Activated CD4-positive, alpha-beta T cell treated with anti-CD3 and anti-CD28 coated beads, Interleukin-2, amount 50 U/mL, for 16 hours (primary cell): ENCODE results near the gene PLXNA2.
A peak's percentile ranks its signal among the peaks of the same experiment; 100 is the strongest.

Experiments used
- DNase-seq: peaks from one replicate; pipeline ENCODE4 v3.0.0-alpha.2; 2020

Gene PLXNA2

DNA sequence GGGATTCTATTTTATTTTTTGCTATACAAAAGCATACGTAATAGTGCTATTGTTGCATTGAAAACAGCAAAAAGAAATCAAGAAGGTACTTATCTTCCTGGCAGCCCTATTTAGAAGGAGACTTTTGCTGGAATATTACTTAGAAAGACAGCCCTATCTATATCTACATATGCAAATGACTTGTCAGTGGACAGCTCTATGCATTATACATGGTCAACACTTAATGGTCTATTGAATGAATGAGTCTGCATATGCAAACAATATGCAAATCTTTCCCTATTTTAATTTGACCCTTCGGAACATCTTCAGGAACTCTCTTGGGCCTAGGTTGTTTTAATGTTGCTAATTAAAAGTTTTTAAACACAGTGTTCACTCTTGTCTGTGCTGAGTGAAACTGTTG lies 110.8 kb downstream of the PLXNA2 start:
- no peak for DNase-seq

DNA sequence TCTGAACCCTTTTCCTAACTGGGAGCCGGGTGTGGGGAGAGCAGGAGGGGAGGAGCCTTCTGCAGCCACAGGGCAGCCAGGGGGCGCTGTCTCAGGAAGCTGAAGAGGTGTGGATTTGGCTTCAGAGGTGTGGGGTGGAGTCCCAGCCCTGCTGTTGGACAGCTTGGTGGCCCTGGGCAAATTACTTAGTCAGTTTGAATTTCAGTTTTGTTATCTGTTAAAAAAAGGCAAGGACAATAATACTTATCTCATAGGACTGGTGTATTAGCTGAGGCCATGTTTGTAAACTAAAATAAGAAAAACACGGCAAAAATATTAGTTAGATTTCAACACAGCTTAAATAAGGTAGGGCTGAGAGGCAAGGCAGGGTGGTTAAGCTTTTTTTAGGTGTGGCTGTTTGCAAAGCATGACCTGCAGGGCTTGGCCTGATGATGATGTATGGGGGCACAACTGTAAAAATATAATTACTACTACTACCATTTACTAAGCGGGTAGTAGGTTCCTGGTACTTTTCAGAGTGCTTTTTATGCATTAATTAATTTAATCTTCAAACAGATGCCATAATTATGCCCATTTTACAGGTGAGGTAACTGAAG lies 111.8 kb downstream of the PLXNA2 start:
- peak; percentile 63 for DNase-seq

DNA sequence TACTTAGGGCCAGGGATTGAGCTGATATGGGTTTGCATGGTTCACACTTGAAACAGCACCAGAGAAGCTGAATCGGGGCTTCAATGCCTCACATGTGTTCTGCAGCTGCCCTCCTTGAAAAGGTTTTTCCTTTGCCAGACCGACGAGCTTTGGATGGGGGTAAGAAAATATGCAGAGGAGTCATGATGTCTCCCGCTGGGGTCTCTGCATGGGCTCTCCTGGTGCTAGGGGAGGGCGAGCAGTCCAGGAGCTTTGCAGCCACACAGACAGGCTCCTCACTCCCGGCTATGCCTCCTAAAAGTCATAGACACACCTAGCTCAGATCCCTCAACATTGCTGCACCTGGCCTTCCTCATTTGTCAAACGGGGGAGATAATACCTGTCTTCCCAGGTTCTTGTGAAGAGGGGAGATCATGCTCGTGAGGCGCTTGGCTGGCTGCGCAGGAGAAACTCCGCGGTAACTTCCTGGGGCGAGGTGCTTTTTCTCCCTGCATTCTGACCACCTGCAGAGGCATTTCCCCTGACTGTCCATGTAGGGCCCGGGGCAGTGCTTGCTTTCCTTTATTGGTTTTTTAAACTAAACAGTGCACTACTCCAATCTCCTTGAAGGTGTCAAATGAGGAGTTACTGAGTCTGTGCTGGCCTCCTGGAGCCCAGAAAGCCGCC lies 112.4 kb downstream of the PLXNA2 start:
- no peak for DNase-seq

DNA sequence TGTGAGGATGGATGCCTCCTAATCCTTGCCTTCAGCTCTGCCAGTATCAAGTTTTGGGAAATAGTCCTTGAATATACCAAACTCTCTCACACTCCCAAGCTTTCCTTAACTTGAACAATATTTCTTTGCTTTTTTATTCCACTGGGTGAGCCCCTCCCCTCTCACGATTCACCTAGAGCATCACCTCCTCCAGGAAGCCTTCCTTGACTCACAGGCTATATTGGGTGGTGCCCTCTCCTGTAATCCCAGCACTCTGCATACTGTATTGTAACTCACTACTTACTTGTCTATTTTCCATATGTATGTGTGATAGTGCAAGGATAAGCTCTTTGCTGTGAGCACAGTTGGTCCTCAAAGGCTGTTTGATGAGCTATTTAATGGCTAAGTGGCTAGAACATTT lies 114.7 kb downstream of the PLXNA2 start:
- DNase-seq, result no peak

DNA sequence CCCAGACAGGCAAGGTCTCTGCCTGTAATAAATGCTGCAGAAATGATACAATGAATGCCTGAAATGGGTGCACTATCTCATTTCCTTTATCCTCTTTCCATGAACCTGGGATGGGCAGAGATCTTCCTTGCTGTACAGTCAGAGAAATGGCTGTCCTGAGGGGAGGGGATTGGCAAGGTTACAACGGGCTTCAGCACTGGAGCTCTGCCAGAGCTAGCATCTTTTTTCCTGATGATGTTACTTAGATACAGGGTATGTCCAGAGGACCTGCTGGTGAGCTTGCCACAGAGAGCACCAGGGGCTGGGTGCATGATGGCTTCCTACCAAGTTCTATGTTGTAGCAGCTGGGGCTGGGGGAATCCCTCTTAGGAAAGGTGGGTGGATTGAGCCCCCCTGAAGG lies 115.1 kb downstream of the PLXNA2 start:
- no peak for DNase-seq

DNA sequence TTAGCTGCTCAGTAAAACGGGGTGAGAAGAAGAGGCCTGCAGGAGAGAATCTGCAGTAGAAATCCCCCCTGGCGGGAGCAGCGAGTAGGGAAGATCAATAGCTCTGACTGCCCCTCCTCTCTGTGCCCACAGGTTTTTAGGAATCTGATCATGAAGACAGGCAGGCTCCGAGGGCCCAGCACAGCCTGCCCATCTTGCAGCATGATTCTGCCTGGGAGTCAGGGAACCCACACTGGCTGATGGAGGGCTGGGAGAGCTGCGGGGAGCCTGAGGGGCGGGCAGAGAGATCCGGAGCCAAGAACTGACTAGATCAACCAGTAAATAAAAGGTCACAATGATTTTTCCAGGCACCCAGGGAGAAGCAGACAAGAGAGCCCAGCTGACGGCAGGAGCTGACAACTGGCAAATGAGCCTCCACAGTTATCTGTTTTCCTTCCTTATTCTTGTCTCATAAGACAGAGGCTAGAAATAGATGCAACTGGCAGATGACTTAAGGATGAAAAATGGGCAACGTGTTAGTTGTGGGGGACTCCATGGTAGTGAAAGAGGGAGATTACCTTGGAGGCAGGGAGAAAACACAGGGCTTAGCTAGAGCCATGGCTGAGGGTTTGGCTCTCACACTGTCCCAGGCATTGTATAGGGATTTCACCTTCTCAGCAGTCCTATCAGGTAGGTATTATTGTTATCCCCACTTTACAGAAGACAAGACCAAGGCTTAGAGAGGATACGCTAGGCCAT lies 116.2 kb downstream of the PLXNA2 start:
- DNase-seq, result no peak

DNA sequence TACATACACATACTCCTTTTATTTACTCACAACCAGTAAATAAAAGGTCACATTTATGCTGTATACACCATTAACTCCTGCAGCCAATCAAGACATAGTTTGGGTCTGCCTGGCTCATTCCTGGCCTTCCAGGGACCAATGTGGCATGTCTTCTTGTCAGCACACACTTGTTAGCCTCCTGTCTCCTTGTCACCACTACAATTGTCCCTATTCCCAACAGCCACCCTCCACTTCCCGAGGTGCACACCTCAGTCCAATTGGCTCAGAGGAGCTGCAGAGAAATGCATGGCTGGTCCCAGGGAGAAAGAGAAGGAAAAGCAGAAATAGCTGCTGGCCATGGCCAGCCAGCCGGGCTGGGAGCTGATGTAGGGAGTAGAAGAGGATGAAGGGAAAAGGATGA lies 116.9 kb downstream of the PLXNA2 start:
- no peak for DNase-seq

DNA sequence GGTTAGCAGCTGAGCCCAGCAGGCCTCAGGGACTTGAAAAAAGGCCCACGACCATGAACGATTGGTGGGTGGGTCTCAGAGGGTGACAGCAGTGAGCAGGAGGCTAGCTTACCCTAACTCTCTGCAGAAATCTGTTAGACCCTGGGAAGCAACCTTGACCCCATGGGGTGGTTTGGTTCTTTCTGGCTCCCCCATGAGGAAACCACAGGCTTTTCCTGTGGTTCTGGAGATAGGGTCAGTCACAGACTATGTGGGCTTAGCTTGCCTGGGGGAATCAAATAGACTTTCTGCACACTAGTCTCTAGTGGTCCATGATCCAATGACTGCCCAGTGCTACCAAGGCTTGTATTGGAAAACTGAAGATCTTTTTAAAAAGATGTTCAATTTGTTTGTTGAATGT lies 118.1 kb downstream of the PLXNA2 start:
- DNase-seq, result no peak

DNA sequence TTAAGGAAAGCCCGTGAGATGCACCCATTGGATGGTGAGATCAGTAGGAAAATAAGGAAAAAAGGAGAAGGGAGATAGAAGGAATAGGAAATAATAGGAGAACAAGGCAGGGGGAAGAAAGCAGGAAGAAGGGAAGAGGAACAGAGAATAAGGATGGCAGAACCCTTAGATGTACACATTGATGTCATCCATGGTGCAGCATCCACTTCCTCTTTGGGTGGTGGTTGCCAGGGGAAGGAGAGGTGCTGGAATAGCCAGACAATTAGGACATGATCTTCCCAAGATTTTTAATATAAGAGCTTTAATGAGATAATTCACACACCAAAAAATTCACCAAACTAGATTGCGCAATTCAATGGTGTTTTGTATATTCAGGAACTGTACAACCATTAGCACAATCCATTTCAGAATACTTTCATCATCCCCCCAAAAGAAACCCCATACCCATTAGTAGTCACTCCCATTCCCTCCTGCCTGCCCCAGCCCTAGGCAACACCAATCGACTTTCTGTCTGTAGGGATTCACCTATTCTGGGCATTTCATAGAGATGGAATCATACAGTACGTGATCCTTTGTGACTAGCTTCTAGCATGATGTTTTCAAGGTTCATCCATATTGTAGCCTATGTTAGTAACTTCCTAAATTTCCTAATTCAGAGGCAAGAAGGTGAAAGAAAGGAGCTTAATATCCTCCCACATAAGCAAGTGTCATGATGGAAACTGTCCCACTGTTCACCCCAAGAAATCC lies 121.4 kb downstream of the PLXNA2 start:
- no peak for DNase-seq

DNA sequence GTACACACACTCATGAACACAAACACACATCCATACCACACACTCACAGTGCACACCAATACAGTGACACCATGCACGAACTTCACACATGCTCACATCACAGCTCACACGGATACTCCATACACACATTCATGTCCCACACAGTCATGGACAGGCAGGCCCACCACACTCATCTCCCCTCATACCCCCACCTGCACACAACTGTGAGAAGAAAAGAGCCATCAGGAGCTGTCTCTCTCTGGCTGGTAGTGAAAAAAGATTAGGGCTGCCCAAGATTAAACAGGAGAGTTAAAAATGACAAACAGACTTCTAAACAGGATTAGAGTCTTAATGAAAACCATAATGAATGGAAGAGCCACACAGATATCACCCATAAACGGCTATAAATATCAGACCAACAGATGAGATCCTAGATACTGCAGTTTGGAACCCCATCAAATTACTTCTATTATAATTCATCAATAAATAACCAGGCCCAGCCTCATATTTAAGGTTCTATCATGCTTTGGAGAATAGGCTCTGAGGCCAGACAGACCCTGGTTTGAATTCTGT lies 122.3 kb downstream of the PLXNA2 start:
- no peak for DNase-seq

DNA sequence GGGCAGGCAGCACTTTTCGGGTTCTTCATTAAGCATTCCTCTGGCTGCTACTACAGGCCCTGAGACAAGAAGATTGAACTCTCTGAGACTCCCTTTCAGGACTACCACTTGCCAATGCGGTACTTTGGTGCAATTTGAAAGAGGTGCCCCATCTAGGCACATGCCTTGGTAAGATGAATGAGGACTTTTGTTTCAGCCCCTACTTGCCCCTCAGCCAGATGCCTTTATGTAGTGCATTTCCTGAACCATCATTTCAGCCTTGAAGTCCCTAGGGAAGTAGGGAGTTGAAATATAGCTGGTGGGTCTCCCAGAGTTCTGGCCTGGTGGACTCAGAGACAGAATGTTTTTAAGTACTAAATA lies 123.8 kb downstream of the PLXNA2 start:
- DNase-seq, result no peak

DNA sequence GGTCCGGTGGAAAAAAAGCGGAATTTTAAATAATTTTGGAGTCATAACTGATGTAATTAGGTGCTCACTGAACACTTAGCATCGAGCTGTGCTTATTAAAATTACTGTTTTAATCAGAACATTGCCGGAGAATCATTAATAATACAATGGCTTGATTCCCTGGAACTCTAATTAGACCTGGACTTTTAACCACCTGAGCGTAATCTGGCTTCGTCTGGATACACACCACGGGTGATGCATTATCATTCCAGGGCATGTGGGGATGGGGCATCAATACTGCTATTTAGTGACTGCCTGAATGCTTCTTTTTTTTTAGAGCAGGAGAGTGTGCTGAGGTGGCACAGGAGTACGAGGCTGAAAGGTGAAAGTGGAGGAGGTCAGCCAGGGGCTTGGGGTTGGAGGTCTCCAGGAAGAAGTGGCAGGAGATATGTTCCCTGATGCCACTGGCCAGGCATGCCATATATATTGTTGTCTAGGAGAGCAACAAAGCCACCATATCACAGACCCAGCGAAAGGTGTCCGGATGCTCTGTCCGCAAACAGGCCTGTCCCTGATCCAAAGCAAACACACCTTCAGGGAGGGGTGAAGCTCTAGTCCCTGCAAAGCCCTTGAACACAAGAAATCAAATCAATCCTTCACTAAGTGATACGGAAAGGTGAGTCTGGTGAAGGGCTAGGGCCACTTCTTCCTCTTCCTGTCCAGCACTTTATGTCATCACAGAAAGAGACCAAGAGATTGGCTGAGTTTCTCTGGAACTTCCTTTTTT lies 125.2 kb downstream of the PLXNA2 start:
- no peak for DNase-seq

DNA sequence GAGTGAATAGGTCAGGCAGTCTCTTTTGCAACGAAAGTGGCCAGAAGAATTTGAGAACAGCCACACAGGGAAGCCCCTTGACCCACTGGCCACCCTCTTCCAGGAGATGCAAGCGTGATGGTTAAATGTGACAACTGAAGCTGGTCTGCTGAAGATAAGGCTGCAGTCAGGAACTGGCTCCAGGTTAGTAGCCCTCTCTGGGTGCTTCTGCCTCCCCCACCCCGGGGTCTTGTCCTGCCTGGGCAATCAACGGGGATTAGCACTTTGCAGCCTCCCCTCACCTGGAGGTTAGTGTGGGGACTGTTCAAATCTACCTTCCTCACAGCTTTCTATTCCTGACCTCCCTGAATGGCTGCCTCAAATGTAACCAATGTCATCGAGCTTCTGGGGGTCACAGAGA lies 125.9 kb downstream of the PLXNA2 start:
- DNase-seq, result no peak

DNA sequence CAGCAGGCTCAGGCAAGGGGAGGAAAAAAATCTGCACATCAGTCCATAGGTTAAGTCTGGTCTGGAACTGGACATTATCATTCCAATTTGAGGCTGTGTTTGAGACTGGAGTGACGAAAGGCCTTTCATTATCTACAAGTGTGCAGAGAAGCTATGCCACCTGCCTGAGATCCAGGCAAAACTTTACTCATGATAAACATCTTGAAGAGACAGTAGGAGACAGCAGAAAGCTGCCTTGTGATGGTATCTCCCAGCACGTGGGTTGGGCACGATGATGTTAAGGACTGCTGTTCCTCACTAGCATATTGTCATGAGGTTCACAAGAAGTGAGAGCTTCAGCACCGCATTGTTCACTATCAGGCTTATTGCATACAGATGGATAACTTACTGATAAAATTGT lies 126.4 kb downstream of the PLXNA2 start:
- no peak for DNase-seq

DNA sequence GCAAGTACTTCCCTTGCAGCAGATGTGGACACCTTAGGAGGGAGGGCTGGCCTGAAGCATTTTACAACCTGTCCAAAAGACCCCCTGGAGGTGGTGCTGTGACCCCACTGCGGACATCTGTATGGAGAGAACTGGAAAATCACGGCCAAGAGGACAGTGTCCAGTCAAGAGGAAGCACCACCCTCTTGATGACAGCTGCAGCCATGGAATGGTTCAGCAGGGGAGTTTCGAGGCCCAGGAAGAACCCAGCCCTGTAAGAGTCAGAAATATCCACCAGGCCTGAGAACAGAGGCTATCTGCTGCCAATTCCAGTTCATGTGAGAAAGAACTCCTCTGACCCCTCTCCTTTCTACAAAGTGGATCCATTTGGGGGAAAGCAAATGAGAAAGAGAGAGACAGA lies 126.8 kb downstream of the PLXNA2 start:
- DNase-seq, result no peak

DNA sequence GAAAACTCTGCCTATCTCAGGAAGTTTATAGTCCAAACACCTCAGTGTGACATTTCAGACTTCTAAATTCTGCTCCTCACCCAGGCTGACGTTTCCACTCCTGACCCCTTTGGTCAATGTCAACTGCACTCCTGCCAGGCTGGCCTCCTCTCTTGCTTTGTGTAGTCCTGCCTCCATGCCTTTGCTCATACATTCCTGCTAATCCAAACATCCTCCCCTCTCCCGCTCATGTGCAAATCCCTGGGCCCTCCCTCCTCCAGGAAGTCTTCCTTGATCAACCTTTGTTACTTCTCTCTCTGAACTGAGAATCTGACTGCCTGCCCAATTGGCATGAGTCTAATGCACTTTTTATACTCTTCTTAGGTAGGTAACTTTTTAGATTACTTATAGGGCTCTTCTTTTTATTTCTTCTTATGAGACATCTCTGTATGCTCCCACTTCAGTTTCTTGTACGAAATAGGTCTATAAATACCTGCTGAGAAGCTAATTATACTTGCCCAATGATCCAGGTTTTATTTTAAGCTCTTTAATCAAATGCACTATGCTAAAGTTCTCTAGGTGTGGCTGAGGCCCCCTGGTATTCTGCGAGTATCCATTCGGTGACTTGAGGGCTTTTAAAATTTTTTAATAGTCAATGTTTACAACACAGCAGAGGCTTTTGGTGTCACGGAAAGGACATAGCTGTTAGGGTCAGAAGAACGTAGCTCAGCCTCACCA lies 128.1 kb downstream of the PLXNA2 start:
- no peak for DNase-seq

DNA sequence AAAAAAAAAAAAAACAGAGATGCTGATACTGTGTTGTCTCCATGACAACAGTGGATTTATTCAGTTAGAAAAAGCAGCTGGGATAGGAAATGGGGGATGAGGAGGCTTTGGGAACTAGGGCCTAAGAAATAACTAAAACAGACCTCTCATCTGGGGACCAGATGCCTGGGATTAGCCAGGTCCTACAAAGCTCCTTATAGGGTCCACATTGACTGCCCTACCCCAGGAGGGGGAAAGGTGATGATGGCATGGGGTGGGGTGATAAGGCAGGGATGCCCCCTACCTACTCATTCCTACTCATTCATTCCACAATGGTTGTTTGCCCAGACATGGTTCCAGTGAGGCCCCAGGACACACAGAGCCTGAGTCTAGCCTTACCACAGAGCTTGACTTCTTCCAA lies 131.2 kb downstream of the PLXNA2 start:
- no peak for DNase-seq

DNA sequence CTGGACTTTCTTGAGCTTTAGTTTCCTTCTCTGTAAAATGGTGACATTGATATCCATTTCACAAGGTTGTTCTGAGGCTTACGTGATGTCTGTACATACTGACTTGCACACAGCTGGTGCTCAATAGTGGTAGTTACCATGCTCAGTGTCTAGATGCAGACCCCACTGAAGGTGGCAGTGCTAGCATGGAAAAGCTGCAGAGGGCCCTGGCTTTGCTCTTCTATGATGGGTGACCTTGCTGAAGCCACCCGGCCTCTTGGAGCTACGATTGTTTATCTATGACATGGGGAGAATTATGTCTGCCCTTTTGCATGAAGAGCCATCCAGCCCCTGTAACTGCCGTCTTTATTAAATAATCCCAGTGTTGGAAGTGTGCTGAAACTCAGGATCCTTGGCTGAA lies 131.8 kb downstream of the PLXNA2 start:
- DNase-seq, result no peak

DNA sequence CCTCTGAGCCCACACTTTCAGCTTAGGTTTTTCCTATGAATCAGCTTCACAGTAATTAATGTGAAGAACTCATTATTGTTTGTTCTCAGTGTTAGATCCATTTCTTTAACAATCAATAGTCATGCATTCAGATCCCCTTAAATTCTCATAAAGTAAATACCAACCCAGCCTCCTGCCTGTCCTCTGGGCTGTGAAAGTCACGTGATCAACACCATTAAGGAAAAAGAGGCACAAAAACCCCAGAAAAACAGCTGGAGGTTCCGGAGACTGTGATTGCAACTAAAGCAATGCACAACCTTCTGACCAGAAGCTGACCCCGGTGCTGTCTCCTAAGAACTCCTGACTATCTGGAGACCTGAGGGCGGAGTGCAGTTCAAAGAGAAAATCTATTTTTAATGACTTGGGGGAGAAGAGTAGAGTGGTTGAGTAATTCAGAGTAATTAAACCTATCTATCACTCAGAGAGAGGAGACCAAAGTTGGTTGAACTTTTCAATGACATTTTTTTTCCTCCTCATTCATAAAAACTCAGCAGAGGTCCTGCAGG lies 132.5 kb downstream of the PLXNA2 start:
- no peak for DNase-seq

DNA sequence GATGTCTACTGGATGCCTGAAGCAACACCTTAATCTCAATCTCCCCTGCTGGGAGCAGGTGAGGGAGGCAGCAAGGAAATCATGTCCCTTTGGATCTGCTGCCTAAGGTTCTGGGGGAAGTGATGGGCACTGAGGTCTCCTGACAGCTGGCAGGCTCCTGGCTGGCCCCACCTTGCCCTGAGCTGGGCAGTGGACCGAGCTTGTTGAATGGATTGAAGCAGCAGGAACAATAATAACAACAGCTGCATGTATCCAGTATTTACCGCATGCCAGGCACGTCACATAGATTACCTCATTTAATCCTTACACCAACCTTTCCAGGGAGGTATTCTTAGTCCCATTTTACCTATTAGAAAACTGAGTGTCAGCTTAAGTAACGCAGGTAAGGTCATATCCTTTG lies 133.9 kb downstream of the PLXNA2 start:
- no peak for DNase-seq

DNA sequence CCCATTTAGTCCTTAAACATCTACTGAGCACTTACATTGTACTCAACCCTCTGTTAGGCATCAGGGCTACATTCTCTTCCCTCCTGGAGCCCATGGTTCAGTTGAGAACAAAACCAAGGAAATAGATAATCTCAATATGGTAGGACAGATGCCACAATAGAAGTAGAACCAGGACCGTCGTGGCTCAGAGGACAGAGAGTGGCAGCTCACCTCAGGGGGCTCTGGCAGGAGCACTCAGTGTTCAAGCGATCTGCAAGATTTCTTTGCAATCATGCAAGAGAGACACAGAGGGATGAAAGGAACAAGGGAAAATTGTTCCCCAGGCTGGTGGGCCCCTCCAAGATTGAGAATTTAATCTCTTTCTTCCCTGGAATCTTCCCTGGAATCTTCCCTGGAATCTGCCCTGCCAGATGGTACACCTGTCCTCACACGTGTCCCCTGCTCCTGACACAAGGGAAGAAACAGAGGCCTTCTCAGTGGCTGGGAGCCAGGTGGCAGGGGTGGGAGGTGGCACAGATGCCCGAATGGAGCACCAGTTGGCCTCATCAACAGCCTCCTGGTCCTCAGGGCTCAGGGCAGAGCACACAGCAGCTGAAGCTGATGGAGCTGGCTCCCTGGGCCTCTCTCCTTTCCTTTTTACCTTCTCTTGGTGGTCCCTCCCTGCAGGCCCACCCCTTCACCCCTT lies 135.4 kb downstream of the PLXNA2 start:
- DNase-seq, result no peak
